ENCODE data around the gene FGD6.
"Not testable (repeated sequence)": the region's sequence is repeated elsewhere in the genome, so short reads cannot be mapped to it uniquely, and the experiment has no call there.

- TF ChIP-seq EZH2 (IDR thresholded peaks at IDR 0.05; ENCODE audit: low read length); CTCF (optimal IDR thresholded peaks at IDR 0.05 in 1 of 3, IDR thresholded peaks at IDR 0.05 in 1 of 3, conservative IDR thresholded peaks at IDR 0.05 in 1 of 3; ENCODE audit: extremely low read depth in 1 of 3, insufficient read depth in 2 of 3, low read length in 3 of 3): not testable (repeated sequence)
Observed at GRCh38 chr12:95138031-95138430, 79.2 kb downstream of the FGD6 start.

Data from keratinocyte (primary cell).